Esophagus squamous epithelium (tissue), 4 donors: ENCODE results near the gene TSPAN13.

Experiments
- CTCF ChIP-seq, 6 experiments: fragments of 450-650 bp in 4 of 6; fragments of 200-600 bp in 2 of 6; sonication (generic) in 2 of 6; IDR thresholded peaks; one replicate each; pipeline ENCODE4 v1.5.1; 2016 to 2019; ENCODE audit warnings: antibody characterized with exemption in 6 of 6, mild to moderate bottlenecking in 4 of 6, moderate library complexity in 4 of 6
- POLR2A ChIP-seq, 4 donors: fragments of 450-650 bp; IDR thresholded peaks; one replicate each; pipeline ENCODE4 v1.6.1; 2017; ENCODE audit warnings: antibody characterized with exemption in 4 of 4, mild to moderate bottlenecking in 4 of 4, moderate library complexity in 3 of 4

GRCh38 chr7:16755397-16755796, 1.8 kb downstream of the TSPAN13 start:
- TF ChIP-seq CTCF (IDR thresholded peaks at IDR 0.05) (no peak), POLR2A (IDR thresholded peaks at IDR 0.05) (no peak)
